Measurements from ENCODE around the gene DLG1. TPM values are rescaled to one million over a fixed set of nuclear protein-coding genes. Genes with fewer than 3 reads are reported as not detected.
A peak's percentile ranks its signal among the peaks of the same experiment; 100 is the strongest.

DLG1 gene
- total and polyA plus RNA-seq, 9 of the 15 experiments (the other 6 are each of a cell fraction or from before 2014, with no cell fraction given), result 9.4 to 63.5 (median 43.6) TPM

DNA sequence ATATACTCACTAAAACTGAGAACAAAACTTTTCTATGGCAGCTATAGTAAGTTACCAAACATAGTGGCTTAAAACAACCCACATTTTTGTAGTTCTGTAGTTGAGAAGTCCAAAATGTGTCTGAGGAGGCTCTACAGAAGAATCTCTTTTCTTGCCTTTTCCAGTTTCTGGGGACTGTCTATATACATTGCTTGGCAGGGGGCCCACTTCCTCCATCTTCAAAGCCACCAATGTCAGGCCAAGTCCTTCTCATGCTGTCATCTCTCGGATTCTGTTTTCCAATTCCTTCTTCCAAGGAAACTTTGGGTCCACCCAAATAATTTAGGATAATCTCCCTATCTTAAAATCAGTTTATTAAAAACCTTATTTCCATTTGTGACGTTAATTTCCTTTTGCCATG is 92.7 kb downstream of the DLG1 start:
- intact Hi-C loops (cut with micrococcal nuclease) (no loop called here), in situ Hi-C loops (cut with MboI) (no loop called here)
- Histone ChIP-seq H3K79me2 (ENCODE audit: control insufficient read depth, insufficient read depth, low read length) (peaks cover 96% of the 10 kb centered on the region), H3K9me3 (replicated peaks; ENCODE audit: control insufficient read depth, insufficient read depth, low read depth, low read length) (no peaks in the 10 kb centered on the region), H3K27ac (ENCODE audit: extremely low read depth, low read depth, low read length) (no peak overlapping the region), H3K4me2 (ENCODE audit: insufficient read depth, low read length) (no peak overlapping the region), H3K9ac (ENCODE audit: insufficient read depth in 1 of 2, low read depth in 2 of 2, low read length in 2 of 2) (no peak overlapping the region), H2AFZ (ENCODE audit: low read depth, low read length) (no peak overlapping the region), H3K27me3 (ENCODE audit: control insufficient read depth in 2 of 2, insufficient read depth in 2 of 2, low read length in 2 of 2) (no peaks in the 10 kb centered on the region), H4K20me1 (replicated peaks; ENCODE audit: control insufficient read depth, insufficient read depth, low read length) (no peaks in the 10 kb centered on the region), H3K36me3 (ENCODE audit: control insufficient read depth, insufficient read depth, low read length) (no peaks in the 10 kb centered on the region; the same call in 2 of the 3 replicates), H3K4me1 (replicated peaks in 1 of 2; ENCODE audit: control insufficient read depth in 2 of 2, insufficient read depth in 2 of 2, low read length in 2 of 2) (no peaks in the 10 kb centered on the region), H3K9me1 (ENCODE audit: control insufficient read depth, insufficient read depth, low read length) (no peaks in the 10 kb centered on the region), H3K4me3 (no peak overlapping the region)
- ChIA-PET POLR2A (interaction anchor here (0.9 to 1.8 kb wide), 2 partner anchors 11 to 290 kb away, joined by 3 to 4 read pairs; no protein-coding TSS in a partner anchor), CTCF (ENCODE audit: low intra/inter-chr PET ratio) (no interaction called here)
- FAIRE-seq (no peak), ATAC-seq (peak; percentile 56), DNase-seq (ENCODE audit: extremely low read depth in 1 of 4, low spot score in 3 of 4) (no peak)
- TF ChIP-seq RFX1 (IDR thresholded peaks at IDR 0.05), result no peak
- peak; percentile 23; the same call in 1 of the 2 replicates for TF ChIP-seq NFIC (IDR thresholded peaks at IDR 0.05)
- no TSS peak for BruUV-seq (replicated peaks)
- WGBS (ENCODE audit: insufficient coverage, low coverage, missing lambda C conversion rate), result 45% methylated on average over 2 of the region's 2 CpGs

DNA sequence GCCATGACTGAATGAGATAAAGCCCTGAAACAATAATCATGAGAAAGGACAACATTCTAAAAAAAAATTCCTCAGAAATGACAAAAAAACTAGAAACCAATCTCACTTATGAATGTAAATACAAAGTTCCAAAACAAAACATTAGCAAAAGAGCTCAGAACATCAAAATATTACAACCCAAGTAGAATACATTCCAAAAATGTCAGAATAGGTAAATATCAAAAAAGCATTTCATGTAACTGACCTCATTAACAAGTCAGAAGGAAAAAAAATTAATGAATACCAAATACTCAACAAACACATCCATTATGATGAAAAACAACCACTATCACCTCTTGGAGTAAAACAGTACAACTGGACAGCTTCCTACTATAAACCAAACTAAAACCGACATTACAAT is 93.1 kb downstream of the DLG1 start:
- ChIA-PET CTCF (ENCODE audit: low intra/inter-chr PET ratio) (no interaction called here), POLR2A (interaction anchor here (0.9 to 1.8 kb wide), 2 partner anchors 11 to 290 kb away, joined by 3 to 4 read pairs; no protein-coding TSS in a partner anchor)
- no peak overlapping the region for H3K4me2 ChIP-seq (ENCODE audit: insufficient read depth, low read length)
- no peaks in the 10 kb centered on the region for H3K27me3 ChIP-seq (ENCODE audit: control insufficient read depth in 2 of 2, insufficient read depth in 2 of 2, low read length in 2 of 2)
- no peak overlapping the region for H3K27ac ChIP-seq (ENCODE audit: extremely low read depth, low read depth, low read length)
- no peaks in the 10 kb centered on the region for H4K20me1 ChIP-seq (replicated peaks; ENCODE audit: control insufficient read depth, insufficient read depth, low read length)
- no peaks in the 10 kb centered on the region; the same call in 2 of the 3 replicates for H3K36me3 ChIP-seq (ENCODE audit: control insufficient read depth, insufficient read depth, low read length)
- no peaks in the 10 kb centered on the region for H3K4me1 ChIP-seq (replicated peaks in 1 of 2; ENCODE audit: control insufficient read depth in 2 of 2, insufficient read depth in 2 of 2, low read length in 2 of 2)
- WGBS (ENCODE audit: insufficient coverage, low coverage, missing lambda C conversion rate), result 77% methylated on average over 1 of the region's 1 CpG
- no peaks in the 10 kb centered on the region for H3K9me3 ChIP-seq (replicated peaks; ENCODE audit: control insufficient read depth, insufficient read depth, low read depth, low read length)
- no peak overlapping the region for H3K4me3 ChIP-seq
- ATAC-seq, result no peak
- DNase-seq (ENCODE audit: extremely low read depth in 1 of 4, low spot score in 3 of 4), result no peak
- TF ChIP-seq POLR2A (conservative IDR thresholded peaks at IDR 0.05) (no peak), POLR2H (tag; IDR thresholded peaks at IDR 0.05; ENCODE audit: low read depth) (no peak), ZNF583 (CRISPR knock-in tag; IDR thresholded peaks at IDR 0.05) (no peak), SMARCB1 (IDR thresholded peaks at IDR 0.05; ENCODE audit: insufficient read length, low read depth) (no peak), ZFP1 (CRISPR knock-in tag; IDR thresholded peaks at IDR 0.05) (no peak), ARID1B (IDR thresholded peaks at IDR 0.05) (no peak), ILF3 (IDR thresholded peaks at IDR 0.05; ENCODE audit: borderline replicate concordance) (no peak), ZSCAN32 (CRISPR knock-in tag; IDR thresholded peaks at IDR 0.05) (no peak), KLF16 (IDR thresholded peaks at IDR 0.05) (no peak), ZNF384 (IDR thresholded peaks at IDR 0.05; ENCODE audit: low read depth, low read length) (no peak), SAFB (IDR thresholded peaks at IDR 0.05; ENCODE audit: borderline replicate concordance, low read depth, low read length) (no peak), MYNN (IDR thresholded peaks at IDR 0.05) (no peak), MYNN (CRISPR knock-in tag; IDR thresholded peaks at IDR 0.05) (no peak), POLR3A (IDR thresholded peaks at IDR 0.05; ENCODE audit: borderline replicate concordance, extremely low read depth, insufficient read depth, insufficient read length) (no peak), RBM39 (optimal IDR thresholded peaks at IDR 0.05; ENCODE audit: low read depth, low read length) (no peak)
- TF ChIP-seq, protein P1, sequence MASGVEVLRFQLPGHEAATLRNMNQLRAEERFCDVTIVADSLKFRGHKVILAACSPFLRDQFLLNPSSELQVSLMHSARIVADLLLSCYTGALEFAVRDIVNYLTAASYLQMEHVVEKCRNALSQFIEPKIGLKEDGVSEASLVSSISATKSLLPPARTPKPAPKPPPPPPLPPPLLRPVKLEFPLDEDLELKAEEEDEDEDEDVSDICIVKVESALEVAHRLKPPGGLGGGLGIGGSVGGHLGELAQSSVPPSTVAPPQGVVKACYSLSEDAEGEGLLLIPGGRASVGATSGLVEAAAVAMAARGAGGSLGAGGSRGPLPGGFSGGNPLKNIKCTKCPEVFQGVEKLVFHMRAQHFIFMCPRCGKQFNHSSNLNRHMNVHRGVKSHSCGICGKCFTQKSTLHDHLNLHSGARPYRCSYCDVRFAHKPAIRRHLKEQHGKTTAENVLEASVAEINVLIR (CRISPR knock-in tag; IDR thresholded peaks at IDR 0.05), result no peak
- no TSS peak for BruUV-seq (replicated peaks)
- in situ Hi-C loops (cut with MboI) (no loop called here), intact Hi-C loops (cut with micrococcal nuclease) (no loop called here)
- no peaks in the 10 kb centered on the region for H3K9me1 ChIP-seq (ENCODE audit: control insufficient read depth, insufficient read depth, low read length)
- no peak overlapping the region for H2AFZ ChIP-seq (ENCODE audit: low read depth, low read length)
- peak; percentile 52 for FAIRE-seq
- H3K9ac ChIP-seq (ENCODE audit: insufficient read depth in 1 of 2, low read depth in 2 of 2, low read length in 2 of 2), result no peak overlapping the region
- peaks cover 97% of the 10 kb centered on the region for H3K79me2 ChIP-seq (ENCODE audit: control insufficient read depth, insufficient read depth, low read length)
